Measurements from ENCODE around the gene B4GALNT1. TPM values are rescaled to one million over a fixed set of nuclear protein-coding genes. Genes with fewer than 3 reads are reported as not detected.
"Not testable (repeated sequence)": the region's sequence is repeated elsewhere in the genome, so short reads cannot be mapped to it uniquely, and the experiment has no call there.

Gene B4GALNT1
- total RNA-seq, 4 donors from 2014 or later, result 2.9 to 14.1 (median 3.9) TPM

- intact Hi-C loops (cut with DNase I; ENCODE audit: low total_unique reads), result no loop called here
- H3K9me3 ChIP-seq, result no peaks in the 10 kb centered on the region
- no peak overlapping the region for H3K27ac ChIP-seq
- H3K36me3 ChIP-seq, result no peaks in the 10 kb centered on the region
- TF ChIP-seq CTCF (IDR thresholded peaks at IDR 0.05), result no peak
- no peak for TF ChIP-seq POLR2A (IDR thresholded peaks at IDR 0.05)
- no peak for DNase-seq
- no peaks in the 10 kb centered on the region for H3K27me3 ChIP-seq
- no peaks in the 10 kb centered on the region for H3K4me1 ChIP-seq
- no peak overlapping the region for H3K4me3 ChIP-seq
Measured at GRCh38 chr12:57655541-57656240, 22.7 kb upstream of the B4GALNT1 start.

GRCh38 chr12:57654042-57654441, 21.0 kb upstream of the B4GALNT1 start:
- no peaks in the 10 kb centered on the region for H3K4me1 ChIP-seq
- intact Hi-C loops (cut with DNase I; ENCODE audit: low total_unique reads), result no loop called here
- TF ChIP-seq CTCF (IDR thresholded peaks at IDR 0.05), result no peak
- no peak for TF ChIP-seq POLR2A (IDR thresholded peaks at IDR 0.05)
- no peaks in the 10 kb centered on the region for H3K27me3 ChIP-seq
- H3K36me3 ChIP-seq, result no peaks in the 10 kb centered on the region
- H3K4me3 ChIP-seq, result no peak overlapping the region
- H3K27ac ChIP-seq, result no peak overlapping the region
- DNase-seq, result no peak
- H3K9me3 ChIP-seq, result no peaks in the 10 kb centered on the region

GRCh38 chr12:57646659-57647049, 13.7 kb upstream of the B4GALNT1 start:
- H3K4me1 ChIP-seq; H3K36me3 ChIP-seq; H3K4me3 ChIP-seq; DNase-seq; H3K27ac ChIP-seq; H3K27me3 ChIP-seq; intact Hi-C loops (cut with DNase I; ENCODE audit: low total_unique reads); H3K9me3 ChIP-seq: not testable (repeated sequence)

- intact Hi-C loops (cut with DNase I; ENCODE audit: low total_unique reads); H3K27ac ChIP-seq; H3K36me3 ChIP-seq: not testable (repeated sequence)
Measured at GRCh38 chr12:57645990-57646658, 13.1 kb upstream of the B4GALNT1 start.

GRCh38 chr12:57641699-57642442, 8.9 kb upstream of the B4GALNT1 start:
- Histone ChIP-seq H3K36me3 (no peaks in the 10 kb centered on the region), H3K27me3 (no peaks in the 10 kb centered on the region), H3K27ac (no peak overlapping the region), H3K9me3 (no peaks in the 10 kb centered on the region), H3K4me3 (no peak overlapping the region), H3K4me1 (no peaks in the 10 kb centered on the region)
- intact Hi-C loops (cut with DNase I; ENCODE audit: low total_unique reads), result no loop called here
- no peak for TF ChIP-seq CTCF (IDR thresholded peaks at IDR 0.05)
- TF ChIP-seq POLR2A (IDR thresholded peaks at IDR 0.05), result no peak
- DNase-seq, result no peak

More at GRCh38 chr12:57645990-57646658, 13.1 kb upstream of the B4GALNT1 start:
- H3K4me3 ChIP-seq, DNase-seq, H3K4me1 ChIP-seq, H3K9me3 ChIP-seq, H3K27me3 ChIP-seq: not testable (repeated sequence)
